Tibial artery (tissue), 4 donors: ENCODE data around the gene BCAS1.

ENCODE experiments used
- DNase-seq, 2 donors: peaks; one replicate each; pipeline ENCODE4 v3.0.0-alpha.2; 2019
- H3K27ac ChIP-seq, 2 donors: fragments of 200-600 bp; sonication (generic) in 1 of 2; 1 replicate in 1 of 2; 2 replicates in 1 of 2; pipeline ENCODE4 v1.5.1; 2018 to 2019; ENCODE audit warnings: mild to moderate bottlenecking in 1 of 2
- H3K27me3 ChIP-seq, 2 donors: fragments of 200-600 bp; sonication (generic) in 1 of 2; one replicate each; pipeline versions ENCODE4 v1.5.1 to v1.6.0; 2016 to 2019
- H3K36me3 ChIP-seq, 3 donors: fragments of 200-600 bp; sonication (generic) in 2 of 3; one replicate each; pipeline ENCODE4 v1.5.1; 2016 to 2019; ENCODE audit warnings: mild to moderate bottlenecking in 2 of 3
- H3K4me1 ChIP-seq, 4 donors: fragments of 200-600 bp; sonication (generic) in 2 of 4; 1 replicate in 3 of 4; 2 replicates in 1 of 4; pipeline ENCODE4 v1.5.1; 2016 to 2019
- H3K4me3 ChIP-seq, 2 donors: fragments of 200-600 bp; sonication (generic) in 1 of 2; 1 replicate in 1 of 2; 2 replicates in 1 of 2; pipeline ENCODE4 v1.5.1; 2018 to 2019; ENCODE audit warnings: mild to moderate bottlenecking in 2 of 2
- H3K9me3 ChIP-seq, 3 donors: fragments of 200-600 bp; sonication (generic) in 1 of 3; one replicate each; pipeline ENCODE4 v1.5.1; 2016 to 2019
- intact Hi-C: fragments of 100-400 bp; cut with DNase I; formaldehyde crosslinking; loops from one replicate; pipeline ENCODE4 v1.15.0; 2023; ENCODE audit warnings: low total_unique reads
- TF ChIP-seq, protein P1 (sequence below), 2 experiments: fragments of 200-600 bp in 1 of 2; fragments of 450-650 bp in 1 of 2; IDR thresholded peaks; one replicate each; pipeline ENCODE4 v1.5.1; 2017 to 2019; ENCODE audit warnings: antibody characterized with exemption in 2 of 2, mild to moderate bottlenecking in 1 of 2, moderate library complexity in 1 of 2

BCAS1 gene

DNA sequence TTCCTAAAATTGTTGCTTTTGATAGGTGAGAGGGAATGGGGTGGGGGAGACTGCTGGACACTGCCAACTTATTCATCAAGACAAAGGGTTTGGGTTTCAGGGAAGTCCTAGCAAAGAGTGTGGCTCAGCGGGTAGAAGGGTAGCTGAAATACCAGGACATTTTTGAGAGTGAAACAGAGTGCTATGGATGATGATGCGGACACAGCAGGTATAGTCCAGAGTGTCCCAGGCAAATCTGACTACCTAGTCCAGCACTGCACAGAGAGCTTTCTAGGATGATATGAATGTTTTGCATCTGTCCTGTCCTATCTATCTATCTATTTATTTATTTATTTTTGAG lies 154.3 kb downstream of the BCAS1 start:
- no peaks in the 10 kb centered on the region for H3K27me3 ChIP-seq
- H3K4me3 ChIP-seq = peak overlapping the region; percentile 66 to 71
- H3K9me3 ChIP-seq = no peaks in the 10 kb centered on the region
- TF ChIP-seq, protein P1, sequence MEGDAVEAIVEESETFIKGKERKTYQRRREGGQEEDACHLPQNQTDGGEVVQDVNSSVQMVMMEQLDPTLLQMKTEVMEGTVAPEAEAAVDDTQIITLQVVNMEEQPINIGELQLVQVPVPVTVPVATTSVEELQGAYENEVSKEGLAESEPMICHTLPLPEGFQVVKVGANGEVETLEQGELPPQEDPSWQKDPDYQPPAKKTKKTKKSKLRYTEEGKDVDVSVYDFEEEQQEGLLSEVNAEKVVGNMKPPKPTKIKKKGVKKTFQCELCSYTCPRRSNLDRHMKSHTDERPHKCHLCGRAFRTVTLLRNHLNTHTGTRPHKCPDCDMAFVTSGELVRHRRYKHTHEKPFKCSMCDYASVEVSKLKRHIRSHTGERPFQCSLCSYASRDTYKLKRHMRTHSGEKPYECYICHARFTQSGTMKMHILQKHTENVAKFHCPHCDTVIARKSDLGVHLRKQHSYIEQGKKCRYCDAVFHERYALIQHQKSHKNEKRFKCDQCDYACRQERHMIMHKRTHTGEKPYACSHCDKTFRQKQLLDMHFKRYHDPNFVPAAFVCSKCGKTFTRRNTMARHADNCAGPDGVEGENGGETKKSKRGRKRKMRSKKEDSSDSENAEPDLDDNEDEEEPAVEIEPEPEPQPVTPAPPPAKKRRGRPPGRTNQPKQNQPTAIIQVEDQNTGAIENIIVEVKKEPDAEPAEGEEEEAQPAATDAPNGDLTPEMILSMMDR (IDR thresholded peaks at IDR 0.05) = no peak
- no peaks in the 10 kb centered on the region for H3K36me3 ChIP-seq
- intact Hi-C loops = no loop called here
- H3K27ac ChIP-seq = peak overlapping the region; percentile 78 to 81
- DNase-seq = no peak
- peaks cover 4 to 33% (median 25%) of the 10 kb centered on the region in 4 donors for H3K4me1 ChIP-seq

DNA sequence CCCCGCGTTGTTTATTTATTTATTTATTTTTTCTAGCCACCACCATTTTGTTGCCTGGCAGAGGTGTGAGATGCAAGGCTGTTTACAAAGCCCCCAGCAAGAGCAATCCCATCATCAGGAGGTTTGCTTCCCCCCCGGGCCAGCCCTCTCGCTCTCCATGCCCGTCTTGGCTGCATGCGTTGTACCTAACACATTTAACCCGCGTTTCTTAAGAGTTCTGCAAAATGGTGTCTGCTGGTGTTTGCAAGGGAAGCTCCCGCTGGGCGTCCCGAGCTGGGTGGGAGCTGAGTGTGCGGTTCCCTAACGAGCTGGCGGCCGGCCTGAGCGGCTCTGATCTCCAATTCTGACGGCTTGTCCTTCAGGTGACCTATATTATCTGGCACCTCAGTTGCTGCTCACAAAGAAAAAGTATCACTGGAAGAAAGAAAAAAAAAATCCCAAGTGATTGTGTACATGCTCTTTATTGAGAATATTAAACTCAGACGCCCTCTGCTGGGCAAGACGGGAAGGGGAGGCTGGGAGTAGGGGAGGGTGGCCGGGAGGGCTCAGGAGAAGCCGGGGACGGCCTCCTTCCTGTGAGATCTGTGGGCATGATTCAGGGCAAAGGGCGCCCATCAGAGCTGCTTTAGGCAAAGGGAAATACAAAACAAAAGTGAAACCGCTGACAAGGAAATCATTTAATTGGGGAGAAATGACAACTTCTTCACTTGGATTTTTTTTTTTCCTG lies 154.8 kb downstream of the BCAS1 start:
- Histone ChIP-seq H3K9me3 (no peaks in the 10 kb centered on the region), H3K27ac (peak overlapping the region; percentile 78 to 81), H3K4me1 (peaks cover 4 to 33% (median 25%) of the 10 kb centered on the region in 4 donors), H3K27me3 (no peaks in the 10 kb centered on the region), H3K36me3 (no peaks in the 10 kb centered on the region), H3K4me3 (peak overlapping the region; percentile 66 to 71)
- TF ChIP-seq, protein P1 (IDR thresholded peaks at IDR 0.05) = peak; percentile 90 to 92
- intact Hi-C loops = loop anchor here (2.0 kb wide), 1 partner anchor 335 kb away; no protein-coding TSS in a partner anchor
- peak; percentile 97 to 99 for DNase-seq

DNA sequence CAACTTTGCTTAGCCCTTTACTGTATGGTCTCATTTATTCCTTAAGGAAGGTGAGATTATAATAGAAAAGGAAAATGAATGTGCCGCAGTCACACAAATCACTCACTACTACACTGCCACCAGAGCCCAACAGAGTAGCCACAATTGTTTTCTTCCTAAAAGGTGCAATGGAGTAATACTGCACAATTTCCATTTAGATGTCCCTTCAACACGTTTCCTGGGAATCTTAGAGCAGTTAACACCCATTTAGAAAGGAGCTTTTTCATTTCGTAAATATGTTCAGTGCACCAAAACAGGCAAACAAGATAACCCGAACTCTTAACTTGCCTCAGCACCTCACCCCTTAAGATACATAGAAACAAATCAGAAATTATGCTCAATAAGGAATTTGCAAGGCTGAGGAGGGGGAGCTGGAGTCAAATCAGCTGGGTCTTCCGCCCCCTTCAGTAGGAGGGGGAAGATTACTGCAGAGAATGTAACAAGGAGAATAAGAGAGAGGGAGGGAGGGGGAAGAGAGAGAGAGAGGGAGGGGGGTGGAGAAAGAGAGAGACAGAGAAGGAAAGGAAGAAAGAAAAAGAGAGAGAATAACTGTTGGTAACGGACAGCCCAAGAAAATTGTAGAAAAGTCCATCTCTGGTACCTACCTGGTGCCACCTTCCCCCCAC lies 155.5 kb downstream of the BCAS1 start:
- no peak for DNase-seq
- H3K36me3 ChIP-seq = no peaks in the 10 kb centered on the region
- peak overlapping the region; percentile 78 to 81 for H3K27ac ChIP-seq
- intact Hi-C loops = loop anchor here (2.0 kb wide), 1 partner anchor 334 kb away; no protein-coding TSS in a partner anchor
- no peaks in the 10 kb centered on the region for H3K27me3 ChIP-seq
- H3K4me1 ChIP-seq = peaks cover 4 to 33% (median 25%) of the 10 kb centered on the region in 4 donors
- peak overlapping the region; percentile 66 to 71 for H3K4me3 ChIP-seq
- H3K9me3 ChIP-seq = no peaks in the 10 kb centered on the region
- TF ChIP-seq, protein P1 (IDR thresholded peaks at IDR 0.05) = no peak

DNA sequence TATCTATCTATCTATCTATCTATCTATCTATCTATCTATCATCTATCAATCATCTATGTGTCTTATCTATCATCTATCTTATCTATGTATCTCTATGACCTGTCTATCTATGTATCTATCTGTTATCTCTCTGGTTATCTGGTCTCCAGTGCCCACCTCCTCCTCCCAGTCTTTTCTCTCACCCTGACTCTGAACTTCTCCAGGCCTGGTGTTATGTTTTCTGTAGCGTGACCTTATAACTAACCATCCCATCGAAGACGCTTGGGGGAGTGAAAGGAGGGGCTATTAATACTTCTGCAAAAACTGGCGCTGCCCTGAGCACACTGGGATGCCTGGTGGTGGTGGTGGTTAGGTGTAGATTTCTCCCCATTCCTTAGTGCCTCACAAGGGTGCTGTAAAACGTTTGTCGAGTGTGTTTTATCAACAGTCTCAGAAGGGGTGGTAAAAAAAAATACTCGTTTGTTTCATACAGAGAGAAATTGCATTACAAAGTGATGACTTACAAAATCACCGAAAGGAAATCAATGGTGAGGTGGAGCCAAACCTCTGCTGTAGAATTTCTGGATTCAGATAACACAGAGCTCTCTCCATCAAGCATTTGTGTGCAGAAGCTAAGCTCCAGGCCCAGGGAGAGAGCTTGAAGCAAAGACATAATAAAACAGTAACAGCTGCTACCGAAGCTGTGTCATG lies 156.2 kb downstream of the BCAS1 start:
- H3K4me1 ChIP-seq = peaks cover 4 to 33% (median 25%) of the 10 kb centered on the region in 4 donors
- no peak for DNase-seq
- intact Hi-C loops = loop anchor here (2.0 kb wide), 1 partner anchor 333 kb away; no protein-coding TSS in a partner anchor

DNA sequence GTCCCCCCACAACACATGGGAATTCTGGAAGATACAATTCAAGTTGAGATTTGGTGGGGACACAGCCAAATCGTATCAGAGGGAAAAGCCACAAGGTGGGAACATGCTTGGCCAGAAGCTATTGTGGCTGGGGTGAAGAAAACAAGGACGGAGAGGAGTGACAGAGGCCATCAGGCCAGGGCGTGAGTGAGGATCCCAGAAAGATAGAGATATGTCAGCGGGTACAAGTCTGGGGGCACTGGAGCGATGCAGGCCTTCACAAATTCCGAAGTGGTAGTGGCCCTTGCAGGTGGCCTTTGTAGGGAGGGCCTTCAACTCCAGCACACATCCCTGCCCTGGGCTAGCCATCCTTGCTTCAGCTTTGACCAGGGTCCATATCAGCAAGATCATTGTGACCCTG lies 159.1 kb downstream of the BCAS1 start:
- TF ChIP-seq, protein P1 (IDR thresholded peaks at IDR 0.05) = no peak
- intact Hi-C loops = no loop called here
- Histone ChIP-seq H3K9me3 (no peaks in the 10 kb centered on the region), H3K4me3 (no peak overlapping the region), H3K27me3 (no peaks in the 10 kb centered on the region), H3K4me1 (peaks cover 0 to 18% (median 8%) of the 10 kb centered on the region in 4 donors), H3K27ac (no peak overlapping the region), H3K36me3 (no peaks in the 10 kb centered on the region)
- DNase-seq = no peak

More for the DNA sequence above, 156.2 kb downstream of the BCAS1 start:
- Histone ChIP-seq H3K36me3 (no peaks in the 10 kb centered on the region), H3K4me3 (no peak overlapping the region), H3K27me3 (no peaks in the 10 kb centered on the region), H3K9me3 (no peaks in the 10 kb centered on the region), H3K27ac (peak overlapping the region; percentile 78 to 81)
- TF ChIP-seq, protein P1 (IDR thresholded peaks at IDR 0.05) = no peak
